Skin of body (tissue), 2 donors: ENCODE measurements around the gene GPR119. TPM values are rescaled to one million over a fixed set of nuclear protein-coding genes. Genes with fewer than 3 reads are reported as not detected.
A peak's percentile ranks its signal among the peaks of the same experiment; 100 is the strongest.
"Not testable (repeated sequence)": the region's sequence is repeated elsewhere in the genome, so short reads cannot be mapped to it uniquely, and the experiment has no call there.

ENCODE experiments used
- DNase-seq: peaks from one replicate; lab custom pipeline; 2025; lab: John Stamatoyannopoulos, UW
- total RNA-seq: library from RNA; depleted of rRNA; stranded (reverse); fragments of >200 nt; gene quantifications from one replicate; pipeline ENCODE4 v1.2.3, GENCODE V29; 2014

The GPR119 gene
- total RNA-seq, 1 donor from 2014 or later, result not detected

- DNase-seq, result peak; percentile 72
Measured at GRCh38 chrX:130339408-130340222, 45.9 kb downstream of the GPR119 start, which contains the start of gene SLC25A14. TSS of gene SLC25A14 (plus strand) at chrX:130339919. CDS start at chrX:130340279, 360 bp downstream.

- DNase-seq, result not testable (repeated sequence)
Measured at GRCh38 chrX:130338869-130339268, 46.6 kb downstream of the GPR119 start.

DNA sequence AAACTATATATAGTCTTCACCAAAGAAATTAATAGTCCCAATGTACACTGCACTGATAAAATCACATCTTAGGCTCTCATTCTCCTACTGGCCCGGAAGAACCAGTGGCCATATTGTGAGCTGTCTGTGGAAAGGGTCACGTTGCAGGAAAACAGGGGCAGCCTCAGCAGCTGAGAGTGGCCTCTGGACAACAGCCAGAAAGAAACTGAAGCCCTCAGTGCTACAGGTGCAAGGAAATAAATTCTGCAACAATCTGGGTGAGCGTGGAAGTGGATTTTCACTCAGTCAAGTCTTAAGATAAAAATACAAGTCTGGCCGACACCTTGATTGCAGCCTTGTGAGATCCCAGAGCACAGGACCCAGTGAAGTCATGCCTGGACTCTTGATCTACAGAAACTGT is 48.9 kb downstream of the GPR119 start:
- no peak for DNase-seq

Other genes with a start within 250 kb of the GPR119 start
- gene AIFM1, start 219.8 kb downstream of the GPR119 start, total RNA-seq, result 16.3 TPM
- gene RAB33A, start 213.7 kb downstream of the GPR119 start, total RNA-seq, result 0.39 TPM
- 5.0 TPM for gene ZNF280C, start 116.8 kb downstream of the GPR119 start, total RNA-seq
- 12.1 TPM for gene SLC25A14, start 45.8 kb downstream of the GPR119 start, total RNA-seq
- 17.7 TPM for gene RBMX2, start 16.3 kb upstream of the GPR119 start, total RNA-seq